HAP-1 (cell line): ENCODE results near the gene MBLAC1.

Experiments used
- DNase-seq, 2 experiments: peaks; one replicate each; pipeline ENCODE4 v3.0.0-alpha.2; 2016 to 2020; ENCODE audit warnings: low spot score in 2 of 2
- H3K27me3 ChIP-seq: fragments of 250-450 bp; sonication (Bioruptor Pico); 2 replicates; pipeline ENCODE4 v1.5.1; 2020; ENCODE audit warnings: low read depth, mild to moderate bottlenecking, moderate library complexity
- H3K36me3 ChIP-seq: fragments of 250-450 bp; sonication (Bioruptor Pico); replicated peaks from 2 replicates; pipeline ENCODE4 v1.5.1; 2020; ENCODE audit warnings: mild to moderate bottlenecking
- H3K4me1 ChIP-seq: fragments of 250-450 bp; sonication (Bioruptor Pico); 2 replicates; pipeline ENCODE4 v1.5.1; 2020; ENCODE audit warnings: mild to moderate bottlenecking
- H3K4me3 ChIP-seq: fragments of 250-450 bp; sonication (Bioruptor Pico); 2 replicates; pipeline ENCODE4 v1.5.1; 2020; ENCODE audit warnings: mild to moderate bottlenecking, moderate library complexity
- H3K9me3 ChIP-seq: fragments of 250-450 bp; sonication (Bioruptor Pico); 2 replicates; pipeline ENCODE4 v1.5.1; 2020; ENCODE audit warnings: mild to moderate bottlenecking, moderate library complexity
- in situ Hi-C: fragments of 300-500 bp; cut with MboI; formaldehyde crosslinking; loops from 3 replicates; pipeline ENCODE4 v1.14.3; 2020; ENCODE audit warnings: low sequenced_read_pairs, inconsistent platforms, mixed read lengths

Gene MBLAC1

DNA sequence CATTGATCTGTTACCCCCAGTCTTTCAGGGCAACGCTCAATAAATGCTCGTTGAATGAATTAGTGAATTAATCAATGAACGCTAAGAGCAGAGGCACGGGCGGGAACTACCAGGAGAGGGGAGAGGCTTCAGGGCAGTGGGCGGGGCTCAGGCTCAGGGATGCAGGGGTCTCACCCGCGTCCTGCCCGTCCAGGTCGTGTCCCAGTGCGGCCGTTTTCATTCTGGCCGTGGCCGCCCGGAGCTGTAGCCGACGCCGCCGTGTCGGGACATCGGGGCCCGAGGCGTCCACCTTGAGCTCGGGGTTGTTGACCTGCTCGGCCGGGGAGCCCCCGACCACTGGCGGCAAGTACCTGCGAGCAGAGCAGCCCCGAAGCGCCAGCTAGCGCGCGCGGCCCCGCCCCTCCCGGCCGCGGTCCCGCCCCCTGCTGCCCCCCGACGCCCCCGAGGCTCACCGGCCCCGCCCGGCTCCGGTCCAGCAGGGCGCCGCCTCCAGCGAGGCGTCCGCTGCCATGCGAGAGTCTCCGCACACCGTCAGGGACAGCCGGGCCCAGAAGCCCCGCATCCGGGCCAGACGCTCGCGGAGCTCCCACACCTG lies 44.4 kb downstream of the MBLAC1 start:
- Histone ChIP-seq H3K9me3 (no peaks in the 10 kb centered on the region), H3K4me3 (no peak overlapping the region), H3K27me3 (peaks cover 7% of the 10 kb centered on the region; the same call in 1 of the 2 replicates), H3K4me1 (peaks cover 14% of the 10 kb centered on the region), H3K36me3 (no peaks in the 10 kb centered on the region)
- in situ Hi-C loops: no loop called here
- no peak for DNase-seq

- no peak overlapping the region for H3K4me3 ChIP-seq
- in situ Hi-C loops: no loop called here
Measured at GRCh38 chr7:100171840-100172239, 45.1 kb downstream of the MBLAC1 start.

DNA sequence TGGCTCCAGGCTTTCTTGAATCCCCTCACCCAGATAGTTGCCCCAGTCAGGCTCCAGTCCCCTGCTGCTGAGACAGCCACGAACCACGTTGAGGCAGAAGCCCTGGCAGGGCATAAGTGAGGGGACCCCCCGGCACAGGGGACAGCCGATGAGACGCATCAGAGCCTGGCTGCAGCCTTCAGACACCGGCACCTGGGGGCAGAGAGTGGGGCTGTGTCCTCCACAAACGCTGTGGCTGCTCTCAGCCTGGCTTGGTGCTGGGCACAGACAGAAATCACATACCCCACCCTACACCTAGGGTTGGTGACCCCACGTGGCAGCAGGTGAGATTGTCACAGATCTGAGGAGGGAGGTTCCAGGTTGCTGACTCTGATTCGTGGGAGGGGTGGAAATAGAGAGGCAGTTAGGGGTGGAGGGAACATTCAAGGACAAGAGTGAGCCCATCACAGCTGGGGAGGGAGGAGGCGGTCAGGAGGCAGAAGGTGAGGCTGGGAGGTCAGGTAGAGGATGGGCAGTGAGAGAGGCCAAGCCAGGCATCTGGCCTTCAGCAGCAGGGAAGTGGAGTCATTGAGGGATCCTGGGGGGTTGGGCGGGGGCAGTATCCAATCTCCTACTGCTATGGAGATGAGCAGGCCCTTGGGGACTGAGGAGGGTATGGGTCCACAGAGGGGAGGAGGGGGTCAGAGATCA lies 47.2 kb downstream of the MBLAC1 start:
- in situ Hi-C loops: no loop called here

More at GRCh38 chr7:100171840-100172239, 45.1 kb downstream of the MBLAC1 start:
- no peak for DNase-seq
- H3K9me3 ChIP-seq: no peaks in the 10 kb centered on the region
- peaks cover 20% of the 10 kb centered on the region for H3K4me1 ChIP-seq
- H3K36me3 ChIP-seq: no peaks in the 10 kb centered on the region
- H3K27me3 ChIP-seq: peaks cover 3% of the 10 kb centered on the region; the same call in 1 of the 2 replicates

DNA sequence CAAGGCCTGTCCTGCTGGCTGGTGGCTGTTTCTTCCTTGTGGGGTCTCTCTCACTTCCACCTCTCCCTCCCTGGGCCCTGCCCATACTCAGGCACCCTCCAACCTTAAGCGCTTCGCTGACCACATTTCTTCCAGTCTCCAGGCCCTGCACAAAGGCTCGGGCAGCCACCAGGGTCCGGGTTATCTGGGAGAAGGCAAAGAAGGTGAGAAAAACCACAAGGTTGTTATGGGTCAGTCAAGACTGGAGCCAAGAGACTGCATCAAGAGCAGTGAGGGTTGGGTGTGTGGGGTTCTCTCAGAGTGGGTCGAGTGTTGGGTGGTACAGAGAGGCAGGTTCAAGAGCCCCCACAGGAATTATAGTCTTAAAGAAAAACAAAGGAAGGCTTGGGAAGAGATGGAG lies 47.8 kb downstream of the MBLAC1 start:
- peaks cover 7% of the 10 kb centered on the region for H3K4me1 ChIP-seq
- H3K4me3 ChIP-seq: no peak overlapping the region
- H3K36me3 ChIP-seq: no peaks in the 10 kb centered on the region
- in situ Hi-C loops: no loop called here
- H3K27me3 ChIP-seq: no peaks in the 10 kb centered on the region
- H3K9me3 ChIP-seq: no peaks in the 10 kb centered on the region
- no peak for DNase-seq

More for the DNA sequence above, 47.2 kb downstream of the MBLAC1 start:
- Histone ChIP-seq H3K4me1 (peaks cover 7% of the 10 kb centered on the region), H3K9me3 (no peaks in the 10 kb centered on the region), H3K36me3 (no peaks in the 10 kb centered on the region), H3K4me3 (no peak overlapping the region), H3K27me3 (no peaks in the 10 kb centered on the region)
- DNase-seq: no peak

GRCh38 chr7:100175296-100175935 lies 48.6 kb downstream of the MBLAC1 start:
- H3K27me3 ChIP-seq: no peaks in the 10 kb centered on the region
- in situ Hi-C loops: no loop called here
- no peaks in the 10 kb centered on the region for H3K9me3 ChIP-seq
- no peak for DNase-seq
- H3K36me3 ChIP-seq: no peaks in the 10 kb centered on the region
- H3K4me3 ChIP-seq: no peak overlapping the region
- H3K4me1 ChIP-seq: peaks cover 7% of the 10 kb centered on the region

- Histone ChIP-seq H3K9me3 (no peaks in the 10 kb centered on the region), H3K27me3 (no peaks in the 10 kb centered on the region), H3K4me1 (peaks cover 7% of the 10 kb centered on the region), H3K4me3 (peak overlapping the region; percentile 68), H3K36me3 (no peaks in the 10 kb centered on the region)
- in situ Hi-C loops: no loop called here
- DNase-seq: no peak
Measured at GRCh38 chr7:100176096-100177044, 49.6 kb downstream of the MBLAC1 start.

DNA sequence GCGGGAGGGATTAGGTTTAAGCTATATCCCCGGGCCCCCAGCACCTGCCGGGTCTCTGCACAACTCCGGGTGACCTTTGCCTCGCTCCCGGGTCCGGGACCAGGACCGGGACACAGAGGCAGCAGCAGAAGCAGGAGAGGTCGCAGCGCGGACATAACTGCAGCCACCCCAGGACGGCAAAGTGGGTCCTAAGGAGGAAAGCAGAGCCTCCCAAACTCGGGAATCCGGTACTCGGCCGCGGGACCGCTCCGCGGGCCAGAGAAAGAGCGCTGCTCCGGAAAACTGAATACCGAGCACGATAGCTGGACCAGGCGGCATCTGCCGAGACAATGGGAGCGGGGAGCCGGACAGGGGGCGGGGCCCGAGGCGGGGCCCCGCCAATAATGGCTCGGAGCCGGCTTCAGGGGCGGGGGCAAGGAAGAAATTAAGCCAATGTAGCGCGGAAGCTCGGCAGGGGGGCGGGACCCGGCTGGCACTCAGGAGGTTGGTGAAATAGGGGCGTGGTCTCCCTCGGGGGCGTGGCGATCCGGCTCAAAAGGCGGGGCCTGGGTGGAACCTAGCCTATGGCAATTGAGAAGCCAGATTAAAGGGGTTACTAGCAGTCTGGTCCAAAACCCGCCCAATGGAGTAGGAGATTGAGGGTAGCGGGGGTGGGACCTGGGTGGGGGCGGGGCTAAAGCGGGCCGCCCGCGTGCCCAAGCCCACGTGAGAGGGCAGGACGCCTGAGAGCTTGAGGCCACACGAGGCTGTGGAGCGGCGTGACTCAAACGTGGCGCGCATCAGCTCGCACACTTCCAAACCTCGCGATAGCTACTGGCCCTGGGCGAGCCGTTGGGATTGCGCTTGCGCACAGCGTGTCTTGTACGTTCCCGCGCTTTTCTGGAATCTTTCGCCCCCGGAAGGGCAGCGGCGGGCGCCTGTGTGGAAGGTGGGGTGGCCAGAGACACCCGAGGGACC lies 50.6 kb downstream of the MBLAC1 start, which contains the start of the genes GPC2 and STAG3:
GPC2 (minus strand) TSS at position 337 of the 957 bp plus-strand sequence; CDS start at position 155, 182 bp downstream.
STAG3 (plus strand) TSS at position 874 of the 957 bp plus-strand sequence. CDS start 2,639 bp downstream, outside the sequence.
- H3K4me3 ChIP-seq: peak within 1 kb of the TSS; percentile 68
- H3K27me3 ChIP-seq: peaks cover 2% of the 10 kb centered on the region; the same call in 1 of the 2 replicates
- H3K9me3 ChIP-seq: no peaks in the 10 kb centered on the region
- peak; percentile 91 to 99 for DNase-seq
- in situ Hi-C loops: no loop called here
- peaks cover 7% of the 10 kb centered on the region for H3K4me1 ChIP-seq
- H3K36me3 ChIP-seq: no peaks in the 10 kb centered on the region
